Left lung (tissue), 10 donors: ENCODE data around the gene KBTBD3. TPM values are rescaled to one million over a fixed set of nuclear protein-coding genes. Genes with fewer than 3 reads are reported as not detected.

ENCODE experiments used
- ATAC-seq: fragments of 200-7000 bp; cut with Tn5 transposase; one replicate; pipeline ENCODE4 v1.9.1; 2020; ENCODE audit warnings: moderate library complexity
- DNase-seq, 4 donors: peaks; one replicate each; pipeline ENCODE4 v3.0.0-alpha.2; 2013 to 2020
- H3K27ac ChIP-seq, 2 donors: fragments of 200-600 bp; sonication (generic) in 1 of 2; one replicate each; pipeline versions ENCODE4 v1.5.0 to v1.8.0; 2020 to 2021
- H3K27me3 ChIP-seq, 2 donors: fragments of 200-600 bp; sonication (generic) in 1 of 2; one replicate each; pipeline versions ENCODE4 v1.5.0 to v1.8.0; 2020 to 2021
- H3K36me3 ChIP-seq, 2 donors: fragments of 200-600 bp; sonication (generic) in 1 of 2; one replicate each; pipeline versions ENCODE4 v1.5.0 to v1.8.0; 2020 to 2021
- H3K4me1 ChIP-seq, 2 donors: fragments of 200-600 bp; one replicate each; pipeline ENCODE4 v1.8.0; 2021
- H3K4me3 ChIP-seq, 2 donors: fragments of 200-600 bp; sonication (generic) in 1 of 2; one replicate each; pipeline versions ENCODE4 v1.5.0 to v1.8.0; 2020 to 2021; ENCODE audit warnings: mild to moderate bottlenecking in 1 of 2
- H3K9me3 ChIP-seq, 2 donors: fragments of 200-600 bp; sonication (generic) in 1 of 2; one replicate each; pipeline versions ENCODE4 v1.5.0 to v1.8.0; 2020 to 2021
- intact Hi-C, 2 donors: fragments of 100-400 bp; cut with DNase I; formaldehyde crosslinking; loops; one replicate each; pipeline versions ENCODE4 v1.11.2 to v1.14.2; 2022
- polyA plus RNA-seq, 6 donors: library from polyadenylated mRNA; unstranded; fragments of 120-200 nt; gene quantifications; one replicate each; pipeline ENCODE4 v1.2.1, GENCODE V29; 2013; ENCODE audit not compliant: insufficient read length in 6 of 6
- total RNA-seq, 2 donors: library from RNA; stranded (reverse); fragmentation: NEBNext Ultra II Directional; extraction: Animal tissue kit (Norgen Biotek cat#: 25700); gene quantifications; one replicate each; pipeline ENCODE4 v1.2.1, GENCODE V29; 2021
- TF ChIP-seq, protein P1 (sequence below), 2 donors: fragments of 200-600 bp; sonication (generic) in 1 of 2; IDR thresholded peaks; one replicate each; pipeline versions ENCODE4 v1.5.0 to v1.8.0; 2021; ENCODE audit warnings: antibody characterized with exemption in 2 of 2
- donor health status: DM: no; HTN: yes; CAD: no.
- donor health status: DM: no; HTN: no; CAD: no.

Gene KBTBD3
- total and polyA plus RNA-seq, 8 donors, result 5.4 to 9.0 (median 7.4) TPM

DNA sequence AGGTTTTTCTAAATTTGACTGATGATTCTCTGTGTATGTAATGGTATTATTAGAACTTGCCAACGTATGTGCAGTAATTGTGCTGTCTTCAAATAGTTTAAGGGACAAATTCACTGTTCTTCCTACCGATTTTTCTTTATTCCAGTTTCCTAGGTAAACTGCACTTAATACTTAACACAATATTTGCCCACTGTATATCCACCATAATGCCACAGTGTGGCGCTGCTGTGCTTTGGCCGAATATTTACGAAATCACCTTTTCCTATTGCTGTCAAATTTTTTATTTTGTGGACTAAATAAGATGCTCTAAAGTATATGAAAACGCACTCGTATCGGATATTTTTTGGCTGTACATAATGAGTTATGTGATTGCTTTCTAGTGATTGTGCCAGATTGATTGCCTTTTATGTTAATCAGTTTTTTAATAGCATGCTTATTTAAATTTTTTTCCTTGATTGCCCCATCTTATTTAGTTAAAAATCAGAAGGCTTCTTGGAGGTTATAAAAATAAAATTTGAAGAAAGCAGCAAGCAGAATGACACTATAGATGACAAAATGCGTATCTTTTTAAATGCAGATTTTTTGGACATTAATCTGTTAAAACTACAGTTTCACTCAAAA is 10.8 kb upstream of the KBTBD3 start:
- DNase-seq (peak in 3 of 4 donors; percentile 36 to 63 (median 43)), ATAC-seq (peak; percentile 87)
- intact Hi-C loops, result no loop called here
- no peak overlapping the region for H3K27ac ChIP-seq
- peaks cover 0 to 33% of the 10 kb centered on the region in 2 donors for H3K36me3 ChIP-seq
- no peaks in the 10 kb centered on the region for H3K27me3 ChIP-seq
- no peak overlapping the region for H3K4me3 ChIP-seq
- TF ChIP-seq, protein P1, sequence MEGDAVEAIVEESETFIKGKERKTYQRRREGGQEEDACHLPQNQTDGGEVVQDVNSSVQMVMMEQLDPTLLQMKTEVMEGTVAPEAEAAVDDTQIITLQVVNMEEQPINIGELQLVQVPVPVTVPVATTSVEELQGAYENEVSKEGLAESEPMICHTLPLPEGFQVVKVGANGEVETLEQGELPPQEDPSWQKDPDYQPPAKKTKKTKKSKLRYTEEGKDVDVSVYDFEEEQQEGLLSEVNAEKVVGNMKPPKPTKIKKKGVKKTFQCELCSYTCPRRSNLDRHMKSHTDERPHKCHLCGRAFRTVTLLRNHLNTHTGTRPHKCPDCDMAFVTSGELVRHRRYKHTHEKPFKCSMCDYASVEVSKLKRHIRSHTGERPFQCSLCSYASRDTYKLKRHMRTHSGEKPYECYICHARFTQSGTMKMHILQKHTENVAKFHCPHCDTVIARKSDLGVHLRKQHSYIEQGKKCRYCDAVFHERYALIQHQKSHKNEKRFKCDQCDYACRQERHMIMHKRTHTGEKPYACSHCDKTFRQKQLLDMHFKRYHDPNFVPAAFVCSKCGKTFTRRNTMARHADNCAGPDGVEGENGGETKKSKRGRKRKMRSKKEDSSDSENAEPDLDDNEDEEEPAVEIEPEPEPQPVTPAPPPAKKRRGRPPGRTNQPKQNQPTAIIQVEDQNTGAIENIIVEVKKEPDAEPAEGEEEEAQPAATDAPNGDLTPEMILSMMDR (IDR thresholded peaks at IDR 0.05), result peak; percentile 63 to 88
- no peaks in the 10 kb centered on the region for H3K9me3 ChIP-seq
- peaks cover 12 to 48% of the 10 kb centered on the region in 2 donors for H3K4me1 ChIP-seq

DNA sequence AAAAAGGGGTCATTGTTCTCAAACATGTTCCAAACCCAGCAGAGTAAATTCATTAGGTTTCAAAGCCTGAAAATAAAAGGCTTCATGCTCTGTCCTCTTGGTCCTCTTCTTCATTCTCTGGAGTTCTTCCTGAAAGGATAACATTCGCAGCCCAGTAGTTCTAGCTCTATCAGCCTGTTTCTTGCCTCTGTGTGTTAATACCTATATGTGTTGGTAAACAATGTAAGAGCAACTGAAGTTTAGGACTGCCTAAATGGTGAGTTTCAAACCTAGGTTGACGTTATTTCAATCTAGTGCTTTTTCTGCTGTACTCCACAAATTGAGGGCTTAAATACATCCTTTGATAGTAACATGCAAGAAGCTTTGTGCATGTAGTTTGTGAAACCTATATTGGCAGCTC is 9.7 kb upstream of the KBTBD3 start:
- no peak for ATAC-seq
- TF ChIP-seq, protein P1 (IDR thresholded peaks at IDR 0.05), result no peak

DNA sequence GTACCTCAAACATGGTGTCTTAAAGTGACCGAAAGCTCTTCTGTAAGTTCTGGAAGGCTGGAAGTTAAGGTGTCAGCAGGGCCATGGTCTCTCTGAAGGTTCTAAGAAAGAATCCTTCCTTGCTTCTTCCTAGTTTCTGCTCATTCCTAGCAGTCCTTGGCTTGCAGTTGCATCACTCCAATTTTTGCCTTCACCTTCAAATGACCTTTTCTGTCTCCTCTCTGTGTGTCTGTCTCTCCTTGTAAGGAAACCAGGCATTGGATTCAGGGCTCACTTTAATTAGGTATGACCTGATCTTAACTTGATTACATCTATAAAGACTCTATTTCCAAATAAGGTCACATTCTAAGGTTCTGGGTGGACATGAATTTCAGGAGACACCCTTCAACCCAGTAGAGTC is 9.0 kb upstream of the KBTBD3 start:
- TF ChIP-seq, protein P1 (IDR thresholded peaks at IDR 0.05), result no peak
- Histone ChIP-seq H3K27me3 (no peaks in the 10 kb centered on the region), H3K36me3 (peaks cover 0 to 27% of the 10 kb centered on the region in 2 donors), H3K4me1 (peaks cover 12 to 59% of the 10 kb centered on the region in 2 donors), H3K9me3 (no peaks in the 10 kb centered on the region), H3K27ac (no peak overlapping the region), H3K4me3 (no peak overlapping the region)
- DNase-seq (no peak), ATAC-seq (no peak)
- intact Hi-C loops, result no loop called here

More for the DNA sequence above, 9.7 kb upstream of the KBTBD3 start:
- peaks cover 12 to 58% of the 10 kb centered on the region in 2 donors for H3K4me1 ChIP-seq
- DNase-seq, result no peak
- H3K27ac ChIP-seq, result peak overlapping the region; percentile 2 to 18
- no peak overlapping the region for H3K4me3 ChIP-seq
- no peaks in the 10 kb centered on the region for H3K9me3 ChIP-seq
- intact Hi-C loops, result no loop called here
- H3K36me3 ChIP-seq, result peaks cover 0 to 31% of the 10 kb centered on the region in 2 donors
- no peaks in the 10 kb centered on the region for H3K27me3 ChIP-seq

DNA sequence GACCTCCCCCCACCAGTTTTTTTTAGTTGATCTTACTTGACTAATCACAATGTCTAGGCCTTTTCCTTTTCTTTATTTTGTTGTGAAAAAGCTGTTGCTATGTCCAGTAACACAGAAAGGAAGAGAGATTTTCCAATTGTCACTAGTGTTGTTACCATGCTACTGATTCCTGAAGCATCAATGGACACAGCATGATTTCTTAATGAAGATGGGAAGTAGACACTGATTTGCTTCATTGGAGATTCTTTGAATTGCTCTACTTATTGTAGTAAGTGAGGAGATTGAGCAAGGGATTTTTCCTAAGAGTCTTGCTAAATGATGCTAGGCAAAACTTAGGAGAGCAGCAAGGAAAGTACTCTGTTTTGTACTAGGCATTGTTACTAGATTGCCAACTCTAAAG is 4.9 kb upstream of the KBTBD3 start:
- H3K36me3 ChIP-seq, result peaks cover 0 to 39% of the 10 kb centered on the region in 2 donors
- ATAC-seq (no peak), DNase-seq (no peak)
- TF ChIP-seq, protein P1 (IDR thresholded peaks at IDR 0.05), result no peak
- no peaks in the 10 kb centered on the region for H3K27me3 ChIP-seq
- intact Hi-C loops, result no loop called here
- peaks cover 5 to 65% of the 10 kb centered on the region in 2 donors for H3K4me1 ChIP-seq
- no peaks in the 10 kb centered on the region for H3K9me3 ChIP-seq
- no peak overlapping the region for H3K4me3 ChIP-seq
- H3K27ac ChIP-seq, result no peak overlapping the region

DNA sequence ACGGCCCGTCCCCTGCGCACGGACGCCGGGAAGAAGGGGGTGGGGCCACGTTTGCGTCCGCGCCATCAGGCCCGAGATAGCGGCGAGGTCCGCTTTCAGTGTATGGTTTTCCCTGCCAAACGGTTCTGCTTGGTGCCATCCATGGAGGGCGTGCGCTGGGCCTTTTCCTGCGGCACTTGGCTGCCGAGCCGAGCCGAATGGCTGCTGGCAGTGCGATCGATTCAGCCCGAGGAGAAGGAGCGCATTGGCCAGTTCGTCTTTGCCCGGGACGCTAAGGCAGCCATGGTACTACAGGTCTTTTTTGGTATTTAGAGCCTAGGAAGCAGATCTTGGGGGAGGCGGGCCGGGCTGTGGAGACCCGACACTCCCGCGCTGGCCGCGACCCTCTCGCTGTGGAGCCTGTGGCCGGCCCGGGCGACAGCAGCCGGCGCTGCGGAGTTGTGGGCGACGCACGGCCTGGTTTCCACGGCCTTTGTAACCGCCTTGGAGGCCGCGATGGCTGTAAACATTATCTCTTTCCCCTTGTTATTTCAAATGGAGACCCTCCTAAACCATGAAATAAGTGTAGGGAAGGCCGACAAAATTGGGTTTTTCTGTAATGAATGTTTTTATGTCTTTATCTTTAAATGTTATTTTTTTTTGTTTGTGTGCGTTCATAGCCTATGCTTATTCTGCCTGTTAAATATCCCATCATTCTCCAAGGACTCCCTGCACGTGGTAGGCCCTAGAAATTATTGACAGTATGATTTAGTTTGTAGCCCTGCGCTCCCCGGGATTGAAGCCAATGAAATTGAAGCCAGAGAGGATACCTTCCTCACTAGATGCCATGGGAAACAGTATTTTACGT is 685 bp upstream of the KBTBD3 start, which contains the start of gene AASDHPPT:
TSS of gene AASDHPPT (plus strand) at position 54 of the 847 bp plus-strand sequence. CDS start at position 103, 49 bp downstream.
- no peaks in the 10 kb centered on the region for H3K9me3 ChIP-seq
- peak within 1 kb of the TSS; percentile 58 to 78 for H3K4me3 ChIP-seq
- H3K27me3 ChIP-seq, result no peaks in the 10 kb centered on the region
- DNase-seq (peak in 3 of 4 donors; percentile 58 to 88 (median 87)), ATAC-seq (peak; percentile 40)
- intact Hi-C loops, result no loop called here
- peak within 1 kb of the TSS; percentile 90 to 95 for H3K27ac ChIP-seq
- peaks cover 5 to 55% of the 10 kb centered on the region in 2 donors for H3K4me1 ChIP-seq
- TF ChIP-seq, protein P1 (IDR thresholded peaks at IDR 0.05), result no peak
- peaks cover 0 to 29% of the 10 kb centered on the region in 2 donors for H3K36me3 ChIP-seq
